GM12801 (cell line): Measurements from ENCODE around the gene ETS2.

Experiments
- TF ChIP-seq, protein P1 (sequence below): IDR thresholded peaks from one replicate; pipeline ENCODE4 v1.5.1; 2011; ENCODE audit warnings: control low read depth; ENCODE audit not compliant: insufficient read length; ENCODE audit errors: extremely low read depth

The ETS2 gene

DNA sequence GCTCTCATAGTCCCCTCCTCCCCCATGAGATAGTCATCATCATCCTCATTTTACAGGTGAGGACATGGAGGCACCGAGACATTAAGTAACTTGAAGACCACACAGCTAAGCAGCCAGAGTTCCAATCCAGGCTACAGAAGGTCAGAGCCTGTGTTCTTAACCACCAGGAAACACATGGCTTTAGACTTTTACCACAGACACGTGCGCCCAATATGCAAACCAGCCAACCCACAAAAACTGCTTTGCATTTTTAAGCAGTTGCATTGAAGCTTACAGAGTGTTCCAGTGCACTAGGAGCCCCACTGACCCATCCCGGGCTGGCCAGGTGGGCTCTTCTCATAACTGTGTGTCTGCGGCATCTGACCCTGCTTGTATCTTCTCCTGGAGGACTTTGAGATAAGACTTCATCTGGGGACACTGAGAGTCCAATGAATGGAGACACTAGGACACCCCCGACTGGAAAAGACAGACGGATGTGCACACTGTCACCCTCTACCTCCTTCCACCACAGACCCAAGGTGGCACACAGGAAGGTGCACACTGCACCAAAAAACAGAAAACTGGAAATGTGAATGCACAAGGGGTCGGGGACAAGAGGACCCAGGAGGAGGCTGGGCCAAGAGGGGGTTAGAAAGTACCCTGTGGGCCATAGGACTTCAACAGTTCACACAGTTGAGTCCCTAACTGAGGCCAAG, 56.4 kb downstream of the ETS2 start:
- TF ChIP-seq, protein P1, sequence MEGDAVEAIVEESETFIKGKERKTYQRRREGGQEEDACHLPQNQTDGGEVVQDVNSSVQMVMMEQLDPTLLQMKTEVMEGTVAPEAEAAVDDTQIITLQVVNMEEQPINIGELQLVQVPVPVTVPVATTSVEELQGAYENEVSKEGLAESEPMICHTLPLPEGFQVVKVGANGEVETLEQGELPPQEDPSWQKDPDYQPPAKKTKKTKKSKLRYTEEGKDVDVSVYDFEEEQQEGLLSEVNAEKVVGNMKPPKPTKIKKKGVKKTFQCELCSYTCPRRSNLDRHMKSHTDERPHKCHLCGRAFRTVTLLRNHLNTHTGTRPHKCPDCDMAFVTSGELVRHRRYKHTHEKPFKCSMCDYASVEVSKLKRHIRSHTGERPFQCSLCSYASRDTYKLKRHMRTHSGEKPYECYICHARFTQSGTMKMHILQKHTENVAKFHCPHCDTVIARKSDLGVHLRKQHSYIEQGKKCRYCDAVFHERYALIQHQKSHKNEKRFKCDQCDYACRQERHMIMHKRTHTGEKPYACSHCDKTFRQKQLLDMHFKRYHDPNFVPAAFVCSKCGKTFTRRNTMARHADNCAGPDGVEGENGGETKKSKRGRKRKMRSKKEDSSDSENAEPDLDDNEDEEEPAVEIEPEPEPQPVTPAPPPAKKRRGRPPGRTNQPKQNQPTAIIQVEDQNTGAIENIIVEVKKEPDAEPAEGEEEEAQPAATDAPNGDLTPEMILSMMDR, result no peak

DNA sequence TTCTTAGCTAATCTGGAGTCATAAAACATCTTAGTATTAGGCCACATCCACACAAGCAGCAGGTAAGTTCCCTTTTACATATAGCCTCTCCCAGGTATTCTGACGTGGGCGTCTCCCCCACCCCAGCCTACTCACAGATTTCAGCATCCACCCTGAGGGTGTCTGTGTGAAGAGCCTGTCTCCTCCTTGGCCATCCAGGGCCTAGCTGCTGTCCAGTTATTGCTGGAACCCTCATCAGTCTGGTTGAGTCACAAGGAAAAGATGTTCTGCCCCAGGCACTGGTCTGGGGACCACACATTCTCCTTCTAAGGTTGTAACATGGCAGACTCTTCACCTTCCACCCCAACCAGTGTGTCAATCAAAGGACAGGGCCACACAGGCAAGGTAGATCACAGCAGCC, 57.6 kb downstream of the ETS2 start:
- TF ChIP-seq, protein P1, result no peak

DNA sequence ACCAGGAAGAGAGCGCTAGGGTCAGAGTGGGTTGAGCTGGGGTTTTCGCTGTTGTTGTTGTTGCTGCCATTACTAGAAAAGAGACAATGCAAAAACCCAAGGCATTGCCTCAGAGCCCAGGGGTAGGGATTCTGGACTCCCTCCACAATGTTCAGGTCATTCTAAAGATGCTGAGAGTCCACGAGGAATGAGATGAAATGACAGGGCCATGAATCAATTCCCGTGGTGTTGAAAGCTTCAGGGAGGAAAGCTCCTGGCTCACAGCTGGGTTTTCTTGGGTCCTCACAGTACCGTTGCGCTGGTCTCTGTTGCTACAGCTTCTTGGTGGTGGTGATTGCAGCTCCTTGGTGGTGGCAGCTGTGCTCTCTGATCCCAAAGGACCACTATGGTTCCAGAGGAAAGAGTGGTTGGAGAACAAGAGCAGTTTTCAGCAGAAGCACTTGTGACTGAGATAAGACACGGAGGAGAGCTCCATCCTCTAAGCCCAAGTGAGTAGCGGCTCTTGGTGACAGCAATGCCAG, 58.2 kb downstream of the ETS2 start:
- TF ChIP-seq, protein P1, result no peak

DNA sequence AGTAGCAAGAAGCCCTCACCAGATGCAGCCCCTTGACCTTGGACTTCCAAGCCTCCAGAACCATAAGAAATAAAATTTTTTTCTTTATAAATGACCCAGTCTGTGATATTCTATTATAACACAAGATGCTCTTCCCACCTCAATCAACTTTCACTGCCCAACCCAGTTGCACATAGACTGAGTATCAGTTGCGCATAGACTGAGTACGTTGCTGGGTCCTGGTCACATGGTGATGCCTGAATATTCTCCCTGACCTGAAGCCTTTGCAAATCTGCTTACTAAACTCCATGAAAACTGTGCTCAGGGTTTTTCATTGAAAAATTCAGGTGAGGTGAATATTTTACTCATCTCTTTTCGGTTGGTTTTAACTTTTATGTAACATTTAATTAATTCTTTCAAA, 59.2 kb downstream of the ETS2 start:
- TF ChIP-seq, protein P1, result no peak

DNA sequence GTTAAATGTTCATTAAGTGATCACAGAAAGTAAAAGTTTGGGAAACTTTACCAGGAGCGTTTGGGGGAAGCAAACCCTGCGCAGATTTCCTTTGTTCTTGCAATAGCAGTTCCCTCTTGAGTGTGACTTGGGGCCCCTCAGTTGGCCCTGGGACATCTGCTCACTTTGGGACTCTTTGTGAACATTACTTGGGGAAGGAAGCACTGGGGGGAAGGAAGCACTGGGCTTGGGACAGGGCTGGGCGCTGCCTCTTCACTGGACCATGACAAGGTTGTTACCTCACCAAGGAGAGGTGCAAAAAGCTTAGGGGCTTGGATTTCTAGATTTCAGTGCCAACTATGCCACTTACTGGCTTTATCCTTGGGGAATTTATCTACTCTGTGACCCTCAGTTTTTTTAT, 63.5 kb downstream of the ETS2 start:
- TF ChIP-seq, protein P1, result no peak

DNA sequence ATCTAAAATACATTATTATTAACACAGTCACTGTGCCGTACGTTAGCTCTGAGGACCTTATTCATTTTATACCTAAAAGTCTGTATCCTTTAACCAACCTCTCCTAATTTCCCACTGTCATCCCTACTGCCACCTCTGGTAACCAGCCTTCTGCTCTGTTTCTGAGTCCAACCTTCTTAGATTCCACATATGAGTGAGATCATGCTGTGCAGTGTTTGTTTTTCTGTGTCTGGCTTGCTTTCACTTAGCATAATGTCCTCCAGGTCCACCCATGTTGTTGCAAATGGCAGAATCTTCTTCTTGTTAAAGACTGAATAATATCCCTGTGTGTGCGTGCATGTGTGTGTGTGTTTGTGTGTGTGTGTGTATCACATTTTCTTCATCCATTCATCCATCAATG, 64.2 kb downstream of the ETS2 start:
- TF ChIP-seq, protein P1, result no peak
